Body of pancreas (tissue), 4 donors: Measurements from ENCODE around the gene CFAP157. TPM values are rescaled to one million over a fixed set of nuclear protein-coding genes. Genes with fewer than 3 reads are reported as not detected.

ENCODE experiments used
- ATAC-seq: fragments of 150-250 bp; one replicate; pipeline ENCODE4 v1.9.1; 2016
- DNase-seq, 4 donors: peaks; one replicate each; pipeline ENCODE4 v3.0.0-alpha.2; 2019
- H3K27ac ChIP-seq, 4 donors: fragments of 200-600 bp; sonication (generic); 1 replicate in 3 of 4; 2 replicates in 1 of 4; pipeline versions ENCODE4 v1.5.1 to v1.6.1; 2016 to 2019; ENCODE audit warnings: mild to moderate bottlenecking in 1 of 4, mixed read lengths in 1 of 4, moderate library complexity in 1 of 4
- H3K27me3 ChIP-seq, 2 donors: fragments of 200-600 bp; sonication (generic); one replicate each; pipeline ENCODE4 v1.6.0; 2016; ENCODE audit warnings: mild to moderate bottlenecking in 1 of 2
- H3K36me3 ChIP-seq, 2 donors: fragments of 200-600 bp; sonication (generic); replicated peaks in 1 of 2; 2 replicates each; pipeline ENCODE4 v1.5.1; 2016; ENCODE audit warnings: low read depth in 2 of 2; ENCODE audit not compliant: insufficient read depth in 1 of 2
- H3K4me1 ChIP-seq: fragments of 200-600 bp; sonication (generic); one replicate; pipeline ENCODE4 v1.6.0; 2016
- H3K4me3 ChIP-seq, 2 donors: fragments of 200-600 bp; sonication (generic); 1 replicate in 1 of 2; 2 replicates in 1 of 2; pipeline ENCODE4 v1.5.1; 2016 to 2019
- H3K9me3 ChIP-seq, 3 donors: fragments of 200-600 bp; sonication (generic); 1 replicate in 2 of 3; 2 replicates in 1 of 3; pipeline ENCODE4 v1.5.1; 2016
- POLR2A ChIP-seq, 3 donors: fragments of 450-650 bp; IDR thresholded peaks; one replicate each; pipeline ENCODE4 v1.6.1; 2016; ENCODE audit warnings: antibody characterized with exemption in 3 of 3, mild to moderate bottlenecking in 2 of 3
- whole genome bisulfite sequencing, 2 donors: methylation state at CpG; one replicate each; pipeline ENCODE4 v1.1.5; 2017; 5-methylcytosine and 5-hydroxymethylcytosine counted together
- intact Hi-C: fragments of 100-400 bp; cut with DNase I; formaldehyde crosslinking; loops from one replicate; pipeline ENCODE4 v1.15.1; 2023
- total RNA-seq, 2 donors: library from RNA; depleted of rRNA; stranded (reverse); fragments of >200 nt; gene quantifications; one replicate each; pipeline ENCODE4 v1.1.0, GENCODE V29; 2016
- TF ChIP-seq, protein P1 (sequence below), 7 experiments: fragments of 450-650 bp in 4 of 7; fragments of 200-600 bp in 3 of 7; sonication (generic) in 3 of 7; IDR thresholded peaks; one replicate each; pipeline ENCODE4 v1.5.1; 2016 to 2019; ENCODE audit warnings: antibody characterized with exemption in 7 of 7

CFAP157 gene
- total RNA-seq, result 1 to 10 TPM; 2.3 TPM

DNA sequence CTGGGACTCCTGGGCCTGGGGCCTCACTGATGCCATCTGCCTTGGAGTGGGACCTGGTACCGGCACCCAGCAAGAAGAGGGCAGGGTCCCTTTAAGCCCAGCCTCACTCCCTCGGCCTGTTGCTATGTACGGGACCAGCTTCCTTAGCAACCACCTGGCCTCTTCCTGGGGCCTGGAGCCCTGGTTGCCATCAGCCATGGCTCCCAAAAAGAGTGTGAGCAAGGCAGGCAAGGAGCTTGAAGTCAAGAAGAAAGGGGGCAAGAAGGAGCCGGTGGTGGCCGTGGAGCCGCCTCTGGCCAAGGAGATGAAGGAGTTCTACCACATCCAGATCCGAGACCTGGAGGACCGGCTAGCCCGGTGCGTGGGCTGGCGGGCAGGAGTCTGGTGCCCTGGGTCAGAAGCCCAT, at the start of gene CFAP157:
CFAP157 (plus strand) TSS at position 153 of the 406 bp plus-strand sequence; CDS start at position 197, 44 bp downstream.
- H3K27ac ChIP-seq, result no peak within 1 kb of the TSS
- H3K4me3 ChIP-seq, result no peak within 1 kb of the TSS
- 61 to 75% methylated on average over 11 of the region's 11 CpGs for WGBS, 2 donors
- intact Hi-C loops, result no loop called here
- H3K36me3 ChIP-seq, result no peaks in the 10 kb centered on the region
- DNase-seq, result peak; percentile 45 to 57 (median 54)
- no peak for TF ChIP-seq POLR2A (IDR thresholded peaks at IDR 0.05)
- TF ChIP-seq, protein P1, sequence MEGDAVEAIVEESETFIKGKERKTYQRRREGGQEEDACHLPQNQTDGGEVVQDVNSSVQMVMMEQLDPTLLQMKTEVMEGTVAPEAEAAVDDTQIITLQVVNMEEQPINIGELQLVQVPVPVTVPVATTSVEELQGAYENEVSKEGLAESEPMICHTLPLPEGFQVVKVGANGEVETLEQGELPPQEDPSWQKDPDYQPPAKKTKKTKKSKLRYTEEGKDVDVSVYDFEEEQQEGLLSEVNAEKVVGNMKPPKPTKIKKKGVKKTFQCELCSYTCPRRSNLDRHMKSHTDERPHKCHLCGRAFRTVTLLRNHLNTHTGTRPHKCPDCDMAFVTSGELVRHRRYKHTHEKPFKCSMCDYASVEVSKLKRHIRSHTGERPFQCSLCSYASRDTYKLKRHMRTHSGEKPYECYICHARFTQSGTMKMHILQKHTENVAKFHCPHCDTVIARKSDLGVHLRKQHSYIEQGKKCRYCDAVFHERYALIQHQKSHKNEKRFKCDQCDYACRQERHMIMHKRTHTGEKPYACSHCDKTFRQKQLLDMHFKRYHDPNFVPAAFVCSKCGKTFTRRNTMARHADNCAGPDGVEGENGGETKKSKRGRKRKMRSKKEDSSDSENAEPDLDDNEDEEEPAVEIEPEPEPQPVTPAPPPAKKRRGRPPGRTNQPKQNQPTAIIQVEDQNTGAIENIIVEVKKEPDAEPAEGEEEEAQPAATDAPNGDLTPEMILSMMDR (IDR thresholded peaks at IDR 0.05), result no peak
- no peaks in the 10 kb centered on the region for H3K27me3 ChIP-seq
- no peaks in the 10 kb centered on the region for H3K9me3 ChIP-seq
- H3K4me1 ChIP-seq, result peaks cover 23% of the 10 kb centered on the region
- ATAC-seq, result peak; percentile 68

- WGBS, 2 donors, result 87 to 88% methylated on average over 5 of the region's 5 CpGs
Measured at GRCh38 chr9:127658428-127658827, 48.4 kb upstream of the CFAP157 start.

GRCh38 chr9:127660886-127661741, 45.7 kb upstream of the CFAP157 start:
- Histone ChIP-seq H3K36me3 (peaks cover 0 to 2% of the 10 kb centered on the region in 2 donors), H3K4me3 (no peak overlapping the region), H3K27ac (no peak overlapping the region), H3K4me1 (no peaks in the 10 kb centered on the region), H3K9me3 (no peaks in the 10 kb centered on the region), H3K27me3 (no peaks in the 10 kb centered on the region)
- ATAC-seq (no peak), DNase-seq (peak in 2 of 4 donors; percentile 34 to 37)
- intact Hi-C loops, result loop anchor here (10.0 kb wide), 1 partner anchor 186 kb away; no protein-coding TSS in a partner anchor
- WGBS, 2 donors, result 66 to 67% methylated on average over 13 of the region's 13 CpGs
- TF ChIP-seq, protein P1 (IDR thresholded peaks at IDR 0.05), result no peak
- no peak for TF ChIP-seq POLR2A (IDR thresholded peaks at IDR 0.05)

More at GRCh38 chr9:127658428-127658827, 48.4 kb upstream of the CFAP157 start:
- ATAC-seq (no peak), DNase-seq (no peak)
- no peak for TF ChIP-seq POLR2A (IDR thresholded peaks at IDR 0.05)
- TF ChIP-seq, protein P1 (IDR thresholded peaks at IDR 0.05), result no peak
- H3K27me3 ChIP-seq, result no peaks in the 10 kb centered on the region
- no peaks in the 10 kb centered on the region for H3K4me1 ChIP-seq
- no peaks in the 10 kb centered on the region for H3K9me3 ChIP-seq
- peaks cover 0 to 4% of the 10 kb centered on the region in 2 donors for H3K36me3 ChIP-seq
- H3K27ac ChIP-seq, result no peak overlapping the region
- intact Hi-C loops, result no loop called here
- H3K4me3 ChIP-seq, result no peak overlapping the region

DNA sequence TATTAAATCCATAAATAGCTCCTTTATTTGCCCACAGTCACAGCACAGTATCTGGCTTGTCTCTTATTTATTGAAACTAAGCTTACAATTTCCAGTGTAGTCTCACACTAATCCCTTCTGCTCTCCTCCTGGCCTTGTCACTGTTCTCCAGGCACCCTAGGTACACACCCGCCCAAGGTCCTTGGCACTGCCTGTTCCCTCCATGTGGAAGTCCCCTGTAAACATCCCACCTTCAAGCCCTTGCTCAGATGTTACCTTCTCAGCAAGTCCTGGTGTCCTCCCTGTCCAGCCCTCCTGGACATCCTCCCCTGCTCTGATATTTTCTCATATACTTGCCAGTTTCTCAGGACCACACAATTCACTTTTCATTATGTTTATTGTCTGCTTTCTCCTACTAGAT, 44.2 kb upstream of the CFAP157 start:
- no peaks in the 10 kb centered on the region for H3K4me1 ChIP-seq
- H3K36me3 ChIP-seq, result peaks cover 0 to 2% of the 10 kb centered on the region in 2 donors
- no peak overlapping the region for H3K27ac ChIP-seq
- ATAC-seq, result no peak
- DNase-seq, result no peak
- no peaks in the 10 kb centered on the region for H3K27me3 ChIP-seq
- no peak overlapping the region for H3K4me3 ChIP-seq
- TF ChIP-seq, protein P1 (IDR thresholded peaks at IDR 0.05), result no peak
- no peak for TF ChIP-seq POLR2A (IDR thresholded peaks at IDR 0.05)
- H3K9me3 ChIP-seq, result no peaks in the 10 kb centered on the region
- WGBS, 2 donors, result 52 to 56% methylated on average over 1 of the region's 1 CpG
- intact Hi-C loops, result loop anchor here (10.0 kb wide), 1 partner anchor 188 kb away; no protein-coding TSS in a partner anchor
